Endothelial cell of umbilical vein (primary cell): ENCODE data around the gene HECTD2. TPM values are rescaled to one million over a fixed set of nuclear protein-coding genes. Genes with fewer than 3 reads are reported as not detected.

Experiments
- BruUV-seq: library from RNA; stranded (reverse); fragments of 400-500 nt; replicated peaks from 2 replicates; lab custom pipeline; 2021; lab: Mats Ljungman, UMichigan
- CTCF ChIA-PET: fragments of 300-600, 350-600 bp; sonication (Branson Sonifier 250); formaldehyde crosslinking; loops from one replicate; lab custom pipeline; 2021; ENCODE audit warnings: antibody characterized with exemption, inconsistent platforms; lab: Charles Lee
- POLR2A ChIA-PET: fragments of 300-600, 350-600 bp; sonication (Branson Sonifier 250); formaldehyde crosslinking; loops from one replicate; lab custom pipeline; 2021; ENCODE audit warnings: antibody characterized with exemption, inconsistent platforms; lab: Charles Lee
- DNase-seq: peaks from one replicate; pipeline ENCODE4 v3.0.0-alpha.2; 2011; ENCODE audit warnings: low read depth, low spot score
- FAIRE-seq: peaks from 2 replicates; lab custom pipeline; 2011; peaks lifted over from hg19 to GRCh38; lab: Jason Lieb, UNC
- H2AFZ ChIP-seq: 2 replicates; pipeline ENCODE4 v1.6.0; 2012; ENCODE audit warnings: low read depth, low read length, control low read depth, inconsistent platforms
- H3K27ac ChIP-seq: 2 replicates; pipeline ENCODE4 v1.5.1; 2011; ENCODE audit warnings: low read depth, mild to moderate bottlenecking, control low read depth, low read length, moderate library complexity; ENCODE audit not compliant: insufficient read depth
- H3K27me3 ChIP-seq, 2 experiments: 2 replicates each; pipeline versions ENCODE4 v1.6.0 to v1.6.1; 2011; ENCODE audit warnings: low read length in 2 of 2, mixed read lengths in 1 of 2; ENCODE audit not compliant: control insufficient read depth in 2 of 2, insufficient read depth in 2 of 2
- H3K36me3 ChIP-seq, 2 experiments: 2 replicates in 1 of 2; 3 replicates in 1 of 2; pipeline ENCODE4 v1.5.1; 2011; ENCODE audit warnings: low read length in 2 of 2, mild to moderate bottlenecking in 1 of 2, moderate library complexity in 1 of 2; ENCODE audit not compliant: control insufficient read depth in 2 of 2, insufficient read depth in 2 of 2; ENCODE audit errors: extremely low read depth in 1 of 2
- H3K4me1 ChIP-seq: 3 replicates; pipeline ENCODE4 v1.5.1; 2011; ENCODE audit warnings: mild to moderate bottlenecking, low read length; ENCODE audit not compliant: control insufficient read depth, insufficient read depth; ENCODE audit errors: extremely low read depth
- H3K4me2 ChIP-seq: 2 replicates; pipeline ENCODE4 v1.6.1; 2011; ENCODE audit warnings: low read length, control low read depth, mixed read lengths; ENCODE audit not compliant: insufficient read depth
- H3K4me3 ChIP-seq, 3 experiments: fragments of 200-600 bp in 1 of 3; sonication (generic), shearing (Covaris generic) in 1 of 3; replicated peaks in 1 of 3; 2 replicates each; pipeline ENCODE4 v1.5.1; 2011 to 2016; ENCODE audit warnings: control low read depth in 3 of 3, low read length in 3 of 3, mild to moderate bottlenecking in 2 of 3, inconsistent platforms in 1 of 3, low read depth in 1 of 3, moderate library complexity in 1 of 3; ENCODE audit not compliant: insufficient read depth in 1 of 3
- H3K79me2 ChIP-seq: 2 replicates; pipeline ENCODE4 v1.6.0; 2012; ENCODE audit warnings: low read length, inconsistent platforms; ENCODE audit not compliant: control insufficient read depth, insufficient read depth
- H3K9ac ChIP-seq: replicated peaks from 2 replicates; pipeline ENCODE3; 2011; ENCODE audit warnings: low read length, control low read depth; ENCODE audit not compliant: insufficient read depth; ENCODE audit errors: extremely low read depth
- H3K9me1 ChIP-seq: replicated peaks from 3 replicates; pipeline ENCODE4 v1.6.0; 2011; ENCODE audit warnings: mild to moderate bottlenecking, low read length; ENCODE audit not compliant: control insufficient read depth, insufficient read depth; ENCODE audit errors: extremely low read depth
- H3K9me3 ChIP-seq: replicated peaks from 2 replicates; pipeline ENCODE4 v1.5.1; 2012; ENCODE audit warnings: low read length, inconsistent platforms; ENCODE audit not compliant: control insufficient read depth, insufficient read depth
- H4K20me1 ChIP-seq: replicated peaks from 2 replicates; pipeline ENCODE3; 2011; ENCODE audit warnings: mild to moderate bottlenecking, low read length; ENCODE audit not compliant: control insufficient read depth, insufficient read depth; ENCODE audit errors: extremely low read depth
- CTCF ChIP-seq, 2 donors: IDR thresholded peaks; 1 replicate in 1 of 2; 2 replicates in 1 of 2; pipeline ENCODE4 v1.5.1; 2011; ENCODE audit warnings: low read length in 2 of 2, mild to moderate bottlenecking in 2 of 2, moderate library complexity in 2 of 2, control low read depth in 1 of 2, inconsistent platforms in 1 of 2, low read depth in 1 of 2; ENCODE audit not compliant: insufficient read depth in 1 of 2; ENCODE audit errors: extremely low read depth in 1 of 2
- EZH2 ChIP-seq: IDR thresholded peaks from 2 replicates; pipeline ENCODE4 v1.6.1; 2012; ENCODE audit warnings: borderline replicate concordance, low read depth, mild to moderate bottlenecking, moderate library complexity, low read length, inconsistent platforms; ENCODE audit not compliant: severe bottlenecking
- FOS ChIP-seq: IDR thresholded peaks from 2 replicates; pipeline ENCODE4 v1.6.1; 2011; ENCODE audit warnings: mild to moderate bottlenecking, low read length, moderate library complexity, borderline replicate concordance; ENCODE audit not compliant: insufficient read depth
- GATA2 ChIP-seq: IDR thresholded peaks from 2 replicates; pipeline ENCODE4 v1.7.0; 2011; ENCODE audit warnings: low read depth, mild to moderate bottlenecking, moderate library complexity, mixed read lengths, low read length; ENCODE audit not compliant: insufficient read length, insufficient read depth
- JUN ChIP-seq: IDR thresholded peaks from 2 replicates; pipeline ENCODE4 v1.6.1; 2011; ENCODE audit warnings: borderline replicate concordance, low read depth; ENCODE audit not compliant: insufficient read length, insufficient read depth
- MAX ChIP-seq: IDR thresholded peaks from 2 replicates; pipeline ENCODE4 v1.6.1; 2011; ENCODE audit not compliant: insufficient read depth, insufficient read length
- MYC ChIP-seq: IDR thresholded peaks from one replicate; pipeline ENCODE4 v1.6.1; 2011; ENCODE audit warnings: mild to moderate bottlenecking, low read depth, low read length
- POLR2A ChIP-seq: IDR thresholded peaks from 2 replicates; pipeline ENCODE4 v1.6.1; 2012; ENCODE audit warnings: low read depth, mild to moderate bottlenecking, control low read depth, low read length
- POLR2AphosphoS5 ChIP-seq: IDR thresholded peaks from 2 replicates; pipeline ENCODE4 v1.6.1; 2012; ENCODE audit warnings: low read depth, mild to moderate bottlenecking, control low read depth, low read length, moderate library complexity; ENCODE audit not compliant: insufficient read depth
- dilution Hi-C: fragments of 300-500 bp; cut with MboI; formaldehyde crosslinking; loops from one replicate; pipeline ENCODE4 v1.15.0; 2019; ENCODE audit warnings: low sequenced_read_pairs; ENCODE audit not compliant: extremely low pct_ligation_motif_present
- intact Hi-C: fragments of 100-400 bp; cut with micrococcal nuclease; formaldehyde crosslinking; loops from one replicate; pipeline ENCODE4 v1.10.0; 2022
- polyA plus RNA-seq, 4 experiments: library from polyadenylated mRNA; depleted of rRNA in 3 of 4; stranded (reverse) in 3 of 4; unstranded in 1 of 4; fragments of >200 nt; gene quantifications; 2 replicates each; pipeline versions ENCODE4 v1.2.1 to v1.2.3, GENCODE V29; 2011 to 2012; ENCODE audit warnings: missing spikeins in 1 of 4
- total RNA-seq: library from RNA; stranded (reverse); gene quantifications from 2 replicates; pipeline ENCODE4 v1.2.3, GENCODE V29; 2021

The HECTD2 gene
- total and polyA plus RNA-seq, 2 donors (not counting 3 experiments of a cell fraction or from before 2014, with no cell fraction given), result 4.2 to 10.7 TPM

DNA sequence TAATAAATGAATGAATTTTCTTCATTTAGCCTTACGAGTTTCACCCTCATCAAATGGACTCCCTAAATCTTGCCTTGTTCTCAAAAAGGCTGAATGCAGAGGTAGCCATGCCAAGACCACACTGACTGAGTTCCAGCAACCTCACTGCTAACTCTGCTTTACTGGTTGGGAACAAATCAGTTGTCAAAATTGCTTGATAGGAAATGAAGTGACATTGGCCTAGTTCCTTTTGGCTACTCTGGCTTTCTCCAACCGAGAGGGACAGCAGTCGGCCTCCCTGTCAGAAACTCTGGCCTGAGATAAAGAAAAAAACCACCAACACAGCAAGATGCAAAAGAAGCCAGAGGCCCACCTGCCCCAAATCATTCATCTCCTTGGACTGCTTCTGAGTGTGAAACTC, 135.7 kb downstream of the HECTD2 start:
- Histone ChIP-seq H3K4me3 (no peak overlapping the region), H3K36me3 (no peaks in the 10 kb centered on the region), H3K9me3 (no peaks in the 10 kb centered on the region), H4K20me1 (no peaks in the 10 kb centered on the region), H3K27me3 (no peaks in the 10 kb centered on the region), H3K79me2 (no peaks in the 10 kb centered on the region), H3K9me1 (no peaks in the 10 kb centered on the region), H3K9ac (no peak overlapping the region), H3K4me2 (no peak overlapping the region), H2AFZ (no peak overlapping the region), H3K27ac (no peak overlapping the region), H3K4me1 (no peaks in the 10 kb centered on the region)
- ChIA-PET POLR2A (no interaction called here), CTCF (interaction anchor here (1.4 kb wide), 1 partner anchor 247 kb away, joined by 3 read pairs; no protein-coding TSS in a partner anchor)
- TF ChIP-seq GATA2, result no peak
- no peak for TF ChIP-seq JUN
- TF ChIP-seq POLR2AphosphoS5, result no peak
- no peak for TF ChIP-seq FOS
- no peak for TF ChIP-seq EZH2
- no peak for TF ChIP-seq POLR2A
- no peak for TF ChIP-seq MYC
- no peak for TF ChIP-seq CTCF (IDR thresholded peaks at IDR 0.05; ENCODE audit: extremely low read depth in 1 of 2, insufficient read depth in 1 of 2, low read depth in 1 of 2, low read length in 2 of 2)
- no peak for TF ChIP-seq MAX
- no TSS peak for BruUV-seq
- no peak for FAIRE-seq
- DNase-seq, result no peak
- intact Hi-C loops (no loop called here), dilution Hi-C loops (no loop called here)
